CD14-positive monocyte (primary cell): ENCODE measurements around the gene PMPCA. TPM values are rescaled to one million over a fixed set of nuclear protein-coding genes. Genes with fewer than 3 reads are reported as not detected.

Experiments used
- DNase-seq, 3 donors: peaks; one replicate each; pipeline ENCODE4 v3.0.0-alpha.2; 2011 to 2022
- H2AFZ ChIP-seq: 2 replicates; pipeline ENCODE4 v1.6.0; 2012; ENCODE audit warnings: mild to moderate bottlenecking, low read depth, low read length, inconsistent platforms; ENCODE audit not compliant: insufficient read depth, poor library complexity, severe bottlenecking
- H3K27ac ChIP-seq, 2 donors: 1 replicate in 1 of 2; 2 replicates in 1 of 2; pipeline ENCODE4 v1.5.1; 2012 to 2013; ENCODE audit warnings: low read length in 2 of 2, control low read depth in 1 of 2, inconsistent platforms in 1 of 2, low read depth in 1 of 2, mild to moderate bottlenecking in 1 of 2
- H3K27me3 ChIP-seq, 2 donors: one replicate each; pipeline versions ENCODE4 v1.6.0 to v1.6.1; 2011 to 2013; ENCODE audit warnings: low read length in 2 of 2; ENCODE audit not compliant: control insufficient read depth in 2 of 2, insufficient read depth in 2 of 2
- H3K36me3 ChIP-seq, 2 donors: replicated peaks in 1 of 2; 1 replicate in 1 of 2; 2 replicates in 1 of 2; pipeline versions ENCODE4 v1.5.1 to v1.6.1; 2012 to 2013; ENCODE audit warnings: low read length in 2 of 2, control low read depth in 1 of 2, inconsistent platforms in 1 of 2, mild to moderate bottlenecking in 1 of 2; ENCODE audit not compliant: insufficient read depth in 2 of 2, control insufficient read depth in 1 of 2
- H3K4me1 ChIP-seq, 2 donors: 1 replicate in 1 of 2; 2 replicates in 1 of 2; pipeline versions ENCODE4 v1.5.1 to v1.6.1; 2012 to 2013; ENCODE audit warnings: low read length in 2 of 2, control low read depth in 1 of 2, inconsistent platforms in 1 of 2, mild to moderate bottlenecking in 1 of 2, moderate library complexity in 1 of 2; ENCODE audit not compliant: insufficient read depth in 2 of 2, control insufficient read depth in 1 of 2
- H3K4me2 ChIP-seq: replicated peaks from 2 replicates; pipeline ENCODE3; 2012; ENCODE audit warnings: low read length, moderate library complexity, mild to moderate bottlenecking; ENCODE audit not compliant: poor library complexity, severe bottlenecking; ENCODE audit errors: extremely low read depth
- H3K4me3 ChIP-seq, 3 experiments: fragments of 200-600 bp in 1 of 3; sonication (generic) in 1 of 3; replicated peaks in 1 of 3; 1 replicate in 2 of 3; 2 replicates in 1 of 3; pipeline ENCODE4 v1.5.1; 2011 to 2013; ENCODE audit warnings: low read length in 3 of 3, mild to moderate bottlenecking in 3 of 3, control low read depth in 2 of 3, low read depth in 2 of 3, inconsistent platforms in 1 of 3, moderate library complexity in 1 of 3
- H3K79me2 ChIP-seq: 2 replicates; pipeline ENCODE4 v1.6.0; 2012; ENCODE audit warnings: mild to moderate bottlenecking, control low read depth, inconsistent platforms, low read length, moderate library complexity; ENCODE audit not compliant: insufficient read depth
- H3K9ac ChIP-seq: 2 replicates; pipeline ENCODE4 v1.6.0; 2017; ENCODE audit warnings: low read length, mild to moderate bottlenecking; ENCODE audit not compliant: insufficient read depth, poor library complexity, severe bottlenecking
- H3K9me3 ChIP-seq, 2 donors: replicated peaks in 1 of 2; 1 replicate in 1 of 2; 2 replicates in 1 of 2; pipeline versions ENCODE4 v1.5.1 to v1.6.1; 2012 to 2013; ENCODE audit warnings: low read length in 2 of 2, control low read depth in 1 of 2; ENCODE audit not compliant: control insufficient read depth in 1 of 2, insufficient read depth in 1 of 2
- H4K20me1 ChIP-seq: 2 replicates; pipeline ENCODE4 v1.6.0; 2012; ENCODE audit warnings: mild to moderate bottlenecking, low read length, control low read depth, moderate library complexity; ENCODE audit not compliant: insufficient read depth
- H3K27ac Mint-ChIP-seq, 7 donors: one replicate each; pipeline ENCODE4 v1.8.0; 2020; ENCODE audit warnings: mild to moderate bottlenecking in 7 of 7, mixed read lengths in 7 of 7, moderate library complexity in 6 of 7, inconsistent platforms in 2 of 7
- H3K27me3 Mint-ChIP-seq, 3 donors: one replicate each; pipeline ENCODE4 v1.8.0; 2021 to 2022; ENCODE audit warnings: low read depth in 3 of 3, mild to moderate bottlenecking in 3 of 3, mixed read lengths in 3 of 3, moderate library complexity in 3 of 3, inconsistent platforms in 1 of 3
- H3K36me3 Mint-ChIP-seq, 2 donors: one replicate each; pipeline ENCODE4 v1.8.0; 2020; ENCODE audit warnings: mixed read lengths in 2 of 2, inconsistent platforms in 1 of 2, mild to moderate bottlenecking in 1 of 2
- H3K4me1 Mint-ChIP-seq: one replicate; pipeline ENCODE4 v1.8.0; 2020; ENCODE audit warnings: mild to moderate bottlenecking, mixed read lengths
- H3K4me3 Mint-ChIP-seq, 2 donors: one replicate each; pipeline ENCODE4 v1.8.0; 2020; ENCODE audit warnings: mild to moderate bottlenecking in 2 of 2, mixed read lengths in 2 of 2, moderate library complexity in 1 of 2
- H3K9me3 Mint-ChIP-seq, 7 donors: one replicate each; pipeline ENCODE4 v1.8.0; 2020 to 2022; ENCODE audit warnings: mixed read lengths in 7 of 7, mild to moderate bottlenecking in 6 of 7, moderate library complexity in 6 of 7, inconsistent platforms in 2 of 7
- WGBS: methylation state at CpG from one replicate; pipeline ENCODE4 v1.1.5; 2013; ENCODE audit warnings: missing lambda C conversion rate; ENCODE audit not compliant: insufficient coverage; 5-methylcytosine and 5-hydroxymethylcytosine counted together
- intact Hi-C, 2 donors: fragments of 100-400 bp; cut with micrococcal nuclease; formaldehyde crosslinking; loops; one replicate each; pipeline versions ENCODE4 v1.15.0 to v1.15.1; 2023
- polyA plus RNA-seq, 3 donors: library from polyadenylated mRNA; depleted of rRNA in 1 of 3; unstranded in 2 of 3; stranded (reverse) in 1 of 3; fragments of 300-500 nt in 2 of 3; fragments of >200 nt in 1 of 3; fragmentation: Illumina TruSeq in 2 of 3; gene quantifications; 1 replicate in 2 of 3; 2 replicates in 1 of 3; pipeline ENCODE4 v1.2.3, GENCODE V29; 2012 to 2021
- TF ChIP-seq, protein P1 (sequence below): fragments of 200-600 bp; IDR thresholded peaks from one replicate; pipeline ENCODE4 v1.8.0; 2022; ENCODE audit warnings: antibody characterized with exemption, mild to moderate bottlenecking

Gene PMPCA
- polyA plus RNA-seq, 3 donors: 23.1 to 58.8 (median 24.9) TPM

DNA sequence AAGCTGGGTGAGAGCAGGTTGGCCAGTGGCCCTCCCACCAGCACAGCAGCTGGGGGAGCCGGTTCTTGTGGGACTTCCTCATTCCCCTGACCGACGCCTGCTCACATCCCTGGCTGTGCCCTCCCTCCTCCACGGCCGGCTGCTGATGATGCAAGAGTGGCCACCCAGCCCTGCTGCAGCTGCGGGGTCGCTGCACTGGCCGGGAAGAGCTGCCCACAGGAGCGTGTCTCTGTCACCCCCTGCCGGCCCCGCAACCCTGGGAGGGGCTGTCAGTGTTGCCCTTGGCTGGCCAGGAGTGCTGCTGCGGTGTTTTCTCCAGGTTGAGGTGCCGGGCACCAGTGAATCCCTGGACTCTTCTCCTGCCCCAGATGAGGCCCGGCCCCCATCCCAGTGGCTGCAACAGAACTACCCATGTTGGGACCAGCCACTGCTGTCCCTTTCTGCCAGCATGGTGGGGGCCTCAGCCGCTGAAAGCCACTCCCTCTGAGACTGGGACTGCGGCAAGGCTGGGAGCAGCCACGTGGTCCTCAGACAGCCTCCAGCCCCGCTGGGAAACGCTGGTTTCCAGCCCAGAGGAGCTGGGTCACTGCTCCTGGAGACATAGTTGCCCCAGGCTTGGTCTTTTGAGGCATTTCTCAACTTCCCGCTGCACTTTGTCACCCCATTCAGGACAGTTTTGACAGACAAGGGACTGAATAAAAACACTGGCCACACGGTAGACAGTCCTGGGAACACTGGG is 37.7 kb upstream of the PMPCA start:
- H3K36me3 ChIP-seq: peaks cover 38 to 42% of the 10 kb centered on the region in 2 donors
- peaks cover 23 to 41% of the 10 kb centered on the region in 2 donors for H3K36me3 Mint-ChIP-seq
- H3K27me3 Mint-ChIP-seq: no peaks in the 10 kb centered on the region
- WGBS: 2% methylated on average over 21 of the region's 21 CpGs
- peak; percentile 76 to 87 (median 81) for DNase-seq
- no peaks in the 10 kb centered on the region for H3K9me3 ChIP-seq
- peaks cover 40% of the 10 kb centered on the region for H4K20me1 ChIP-seq
- peaks cover 38 to 45% of the 10 kb centered on the region in 2 donors for H3K4me1 ChIP-seq
- H3K9me3 Mint-ChIP-seq: no peaks in the 10 kb centered on the region
- H3K9ac ChIP-seq: peak overlapping the region; percentile 71
- H3K27ac Mint-ChIP-seq: peak overlapping the region; percentile 70 to 94 (median 92)
- H3K4me2 ChIP-seq: peak overlapping the region; percentile 98
- peak overlapping the region; percentile 94 for H3K4me3 Mint-ChIP-seq
- intact Hi-C loops: loop anchor here in 1 of 2 donors (2.0 kb wide), 1 partner anchor 28 kb away; the partner anchor contains the start of gene SNAPC4
- TF ChIP-seq, protein P1, sequence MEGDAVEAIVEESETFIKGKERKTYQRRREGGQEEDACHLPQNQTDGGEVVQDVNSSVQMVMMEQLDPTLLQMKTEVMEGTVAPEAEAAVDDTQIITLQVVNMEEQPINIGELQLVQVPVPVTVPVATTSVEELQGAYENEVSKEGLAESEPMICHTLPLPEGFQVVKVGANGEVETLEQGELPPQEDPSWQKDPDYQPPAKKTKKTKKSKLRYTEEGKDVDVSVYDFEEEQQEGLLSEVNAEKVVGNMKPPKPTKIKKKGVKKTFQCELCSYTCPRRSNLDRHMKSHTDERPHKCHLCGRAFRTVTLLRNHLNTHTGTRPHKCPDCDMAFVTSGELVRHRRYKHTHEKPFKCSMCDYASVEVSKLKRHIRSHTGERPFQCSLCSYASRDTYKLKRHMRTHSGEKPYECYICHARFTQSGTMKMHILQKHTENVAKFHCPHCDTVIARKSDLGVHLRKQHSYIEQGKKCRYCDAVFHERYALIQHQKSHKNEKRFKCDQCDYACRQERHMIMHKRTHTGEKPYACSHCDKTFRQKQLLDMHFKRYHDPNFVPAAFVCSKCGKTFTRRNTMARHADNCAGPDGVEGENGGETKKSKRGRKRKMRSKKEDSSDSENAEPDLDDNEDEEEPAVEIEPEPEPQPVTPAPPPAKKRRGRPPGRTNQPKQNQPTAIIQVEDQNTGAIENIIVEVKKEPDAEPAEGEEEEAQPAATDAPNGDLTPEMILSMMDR: no peak
- peaks cover 27% of the 10 kb centered on the region for H3K4me1 Mint-ChIP-seq
- H3K27me3 ChIP-seq: no peaks in the 10 kb centered on the region
- peak overlapping the region; percentile 67 to 88 (median 85) for H3K4me3 ChIP-seq
- H3K27ac ChIP-seq: peak overlapping the region; percentile 45 to 75
- peaks cover 25% of the 10 kb centered on the region for H3K79me2 ChIP-seq
- peak overlapping the region; percentile 80 for H2AFZ ChIP-seq

DNA sequence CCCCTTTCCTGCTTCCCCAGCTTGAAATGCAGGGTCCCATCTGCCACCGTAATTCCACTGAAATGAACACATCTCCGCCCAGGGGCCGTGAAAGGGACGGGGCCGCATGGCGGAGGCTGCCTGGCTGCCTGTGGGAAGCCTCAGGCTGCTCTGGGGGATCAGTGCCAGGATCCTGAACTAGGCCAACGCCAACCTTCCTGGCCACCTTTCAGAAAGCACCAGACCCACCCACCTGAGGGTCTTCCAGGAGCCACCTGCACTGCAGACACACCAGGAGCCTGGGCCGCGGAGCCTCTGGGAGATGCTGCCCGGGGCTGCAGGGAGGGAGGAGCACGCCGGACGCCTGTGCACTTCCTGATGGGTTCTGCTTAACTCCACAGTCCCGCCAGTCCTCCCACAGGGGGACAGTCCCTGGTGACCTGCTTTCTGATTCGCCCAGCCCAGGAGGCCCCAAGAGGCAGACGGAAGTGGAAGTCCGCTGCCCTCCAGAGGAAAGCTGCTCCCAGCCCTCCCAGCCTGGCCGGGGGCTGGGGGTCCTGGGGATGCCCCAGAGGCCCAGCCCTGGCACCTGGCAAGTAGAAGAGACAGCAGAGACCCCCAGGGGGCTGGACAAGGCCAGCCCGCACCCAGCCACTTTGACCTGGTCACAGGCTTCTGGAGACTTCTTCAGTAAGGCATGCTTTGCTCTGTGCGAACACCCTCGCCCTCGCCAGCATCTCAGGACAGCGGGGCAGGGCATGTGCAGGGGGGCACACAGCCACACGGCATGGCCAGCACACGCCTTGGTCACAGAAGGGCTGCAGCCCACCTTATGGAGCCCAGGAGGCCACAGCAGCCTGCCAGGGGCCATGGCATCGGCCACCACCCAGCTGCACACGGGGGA is 36.9 kb upstream of the PMPCA start, which contains the start of gene CARD9:
Gene CARD9, minus strand, starts transcription at position 370 of the 883 bp plus-strand sequence. CDS start 1,591 bp downstream, outside the sequence.
- H3K36me3 ChIP-seq: peaks cover 33 to 39% of the 10 kb centered on the region in 2 donors
- Mint-ChIP-seq H3K9me3 (no peaks in the 10 kb centered on the region), H3K4me3 (peak within 1 kb of the TSS; percentile 94), H3K27ac (peak within 1 kb of the TSS; percentile 70 to 94 (median 92)), H3K27me3 (no peaks in the 10 kb centered on the region), H3K36me3 (peaks cover 17 to 33% of the 10 kb centered on the region in 2 donors), H3K4me1 (peaks cover 27% of the 10 kb centered on the region)
- TF ChIP-seq, protein P1: no peak
- peak within 1 kb of the TSS; percentile 71 for H3K9ac ChIP-seq
- WGBS: 35% methylated on average over 23 of the region's 27 CpGs
- no peaks in the 10 kb centered on the region for H3K27me3 ChIP-seq
- H3K4me2 ChIP-seq: peak within 1 kb of the TSS; percentile 98
- no peaks in the 10 kb centered on the region for H3K9me3 ChIP-seq
- H4K20me1 ChIP-seq: peaks cover 36% of the 10 kb centered on the region
- H3K79me2 ChIP-seq: peaks cover 25% of the 10 kb centered on the region
- H3K4me3 ChIP-seq: peak within 1 kb of the TSS; percentile 67 to 88 (median 85)
- peaks cover 38 to 49% of the 10 kb centered on the region in 2 donors for H3K4me1 ChIP-seq
- peak; percentile 77 to 86 (median 82) for DNase-seq
- intact Hi-C loops: loop anchor here in 1 of 2 donors (2.0 kb wide), 1 partner anchor 27 kb away; the partner anchor contains the start of gene SNAPC4
- H3K27ac ChIP-seq: peak within 1 kb of the TSS; percentile 45 to 75
- H2AFZ ChIP-seq: peak within 1 kb of the TSS; percentile 80
